ENCODE results near the gene FGF18. TPM values are rescaled to one million over a fixed set of nuclear protein-coding genes. Genes with fewer than 3 reads are reported as not detected.

Gene FGF18
- total and polyA plus RNA-seq, 8 donors, result 0.13 to 0.97 (median 0.36) TPM

DNA sequence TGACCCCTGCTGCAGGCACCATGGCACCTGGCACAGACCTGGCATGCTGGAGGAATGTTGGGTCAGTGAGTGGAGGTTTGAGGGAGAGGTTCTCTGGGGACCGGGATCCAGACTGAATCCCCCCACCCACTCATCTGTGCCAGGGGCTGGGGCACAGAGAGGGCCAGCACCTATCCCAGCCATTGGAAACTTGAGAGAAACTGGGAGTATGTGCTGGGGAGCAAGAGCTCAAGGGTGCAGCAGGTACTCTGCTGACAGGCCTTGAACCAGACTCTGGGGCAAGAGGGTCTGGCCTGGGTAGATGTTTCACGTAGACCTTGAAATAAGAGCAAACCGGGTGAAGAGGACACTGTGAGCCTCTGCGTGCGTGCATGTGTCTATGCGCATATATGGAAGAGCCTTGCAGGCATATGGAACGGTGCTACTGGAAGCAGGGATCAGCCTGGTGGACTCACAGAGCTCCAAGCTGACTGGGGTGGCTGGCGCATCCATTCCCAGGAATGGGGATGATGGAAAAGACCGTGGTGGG lies 8.8 kb downstream of the FGF18 start:
- no peak overlapping the region for H3K27ac ChIP-seq
- no peak for FAIRE-seq
- intact Hi-C loops (cut with DNase I), result loop anchor here in 2 of 3 donors (10.0 kb wide), 2 partner anchors 477 to 617 kb away; no protein-coding TSS in a partner anchor

DNA sequence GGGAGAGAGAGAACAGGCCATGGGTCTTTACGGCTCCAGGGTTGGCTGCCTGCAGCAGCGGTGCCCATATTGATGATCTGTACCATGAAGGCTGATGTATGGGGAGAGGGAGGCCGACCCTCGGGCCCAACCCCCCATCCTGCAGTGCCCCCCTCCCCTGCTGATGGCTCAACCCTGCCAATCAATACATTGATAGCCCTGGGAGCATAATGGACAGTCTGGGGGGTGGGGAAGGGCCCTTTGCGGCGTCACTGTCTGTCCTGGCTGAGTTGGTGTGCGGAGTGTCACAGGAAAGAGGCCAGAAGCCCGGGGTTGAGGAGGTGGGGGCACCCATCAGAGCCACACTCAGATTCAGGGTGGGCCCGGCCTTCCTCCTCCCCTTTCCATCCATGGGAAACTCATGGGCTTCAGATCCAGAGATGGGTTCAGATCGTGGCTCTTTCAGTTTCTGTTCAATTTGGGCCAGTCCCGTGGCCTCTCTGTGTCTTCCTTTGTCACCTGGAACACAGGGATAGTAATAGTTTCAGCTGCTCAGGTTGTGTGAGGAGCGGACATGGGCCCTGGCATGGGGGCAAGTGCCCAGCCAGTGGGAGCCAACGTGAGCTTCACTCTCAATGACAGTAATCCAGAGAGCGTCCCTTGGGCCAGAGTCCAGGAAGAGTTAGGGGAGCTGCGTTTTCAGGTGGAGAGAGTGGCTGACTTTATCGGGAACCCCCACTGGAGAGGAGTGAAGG lies 9.5 kb downstream of the FGF18 start:
- TF ChIP-seq, protein P1, sequence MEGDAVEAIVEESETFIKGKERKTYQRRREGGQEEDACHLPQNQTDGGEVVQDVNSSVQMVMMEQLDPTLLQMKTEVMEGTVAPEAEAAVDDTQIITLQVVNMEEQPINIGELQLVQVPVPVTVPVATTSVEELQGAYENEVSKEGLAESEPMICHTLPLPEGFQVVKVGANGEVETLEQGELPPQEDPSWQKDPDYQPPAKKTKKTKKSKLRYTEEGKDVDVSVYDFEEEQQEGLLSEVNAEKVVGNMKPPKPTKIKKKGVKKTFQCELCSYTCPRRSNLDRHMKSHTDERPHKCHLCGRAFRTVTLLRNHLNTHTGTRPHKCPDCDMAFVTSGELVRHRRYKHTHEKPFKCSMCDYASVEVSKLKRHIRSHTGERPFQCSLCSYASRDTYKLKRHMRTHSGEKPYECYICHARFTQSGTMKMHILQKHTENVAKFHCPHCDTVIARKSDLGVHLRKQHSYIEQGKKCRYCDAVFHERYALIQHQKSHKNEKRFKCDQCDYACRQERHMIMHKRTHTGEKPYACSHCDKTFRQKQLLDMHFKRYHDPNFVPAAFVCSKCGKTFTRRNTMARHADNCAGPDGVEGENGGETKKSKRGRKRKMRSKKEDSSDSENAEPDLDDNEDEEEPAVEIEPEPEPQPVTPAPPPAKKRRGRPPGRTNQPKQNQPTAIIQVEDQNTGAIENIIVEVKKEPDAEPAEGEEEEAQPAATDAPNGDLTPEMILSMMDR (IDR thresholded peaks at IDR 0.05), result no peak
- WGBS, 2 donors, result 87% methylated on average over 16 of the region's 16 CpGs
- no peaks in the 10 kb centered on the region for H3K27me3 ChIP-seq
- FAIRE-seq (no peak), ATAC-seq (no peak), DNase-seq (peak in 2 of 6 donors; percentile 1 to 39)
- H3K27ac ChIP-seq, result no peak overlapping the region
- H3K36me3 ChIP-seq, result no peaks in the 10 kb centered on the region
- H3K4me1 ChIP-seq, result peaks cover 0 to 6% (median 0%) of the 10 kb centered on the region in 3 donors
- intact Hi-C loops (cut with DNase I), result loop anchor here in 2 of 3 donors (10.0 kb wide), 2 partner anchors 476 to 616 kb away; no protein-coding TSS in a partner anchor
- no peak overlapping the region for H3K4me3 ChIP-seq
- H3K9me3 ChIP-seq, result no peaks in the 10 kb centered on the region

More for the DNA sequence above, 8.8 kb downstream of the FGF18 start:
- ATAC-seq, result no peak
- Histone ChIP-seq H3K4me3 (no peak overlapping the region), H3K36me3 (no peaks in the 10 kb centered on the region), H3K27me3 (no peaks in the 10 kb centered on the region), H3K4me1 (peaks cover 0 to 6% (median 0%) of the 10 kb centered on the region in 3 donors), H3K9me3 (no peaks in the 10 kb centered on the region)
- peak in 2 of 6 donors; percentile 0 to 20 for DNase-seq
- TF ChIP-seq, protein P1 (IDR thresholded peaks at IDR 0.05), result no peak
- 88 to 91% methylated on average over 9 of the region's 9 CpGs for WGBS, 2 donors

DNA sequence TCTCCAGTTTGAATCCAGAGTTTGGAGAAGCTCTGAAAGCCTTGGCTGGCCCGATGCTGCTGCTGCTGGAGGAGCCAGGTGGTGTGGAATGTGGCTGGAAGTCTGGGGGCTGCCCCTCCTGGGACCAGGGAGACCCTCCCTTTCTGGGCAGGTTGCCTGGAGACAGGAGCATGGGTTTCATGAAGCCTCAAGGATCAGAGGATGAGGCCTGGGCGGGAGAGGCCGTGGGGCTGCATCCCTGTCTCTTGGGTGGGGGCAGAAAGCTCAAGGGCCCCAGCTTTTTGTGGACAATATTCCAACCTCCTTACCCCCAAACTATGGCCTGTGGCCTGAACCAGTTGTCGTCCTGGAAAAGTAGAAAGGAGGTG lies 10.1 kb downstream of the FGF18 start:
- DNase-seq, result peak in 1 of 6 donors; percentile 30
- no peaks in the 10 kb centered on the region for H3K9me3 ChIP-seq
- H3K4me1 ChIP-seq, result peaks cover 0 to 6% (median 0%) of the 10 kb centered on the region in 3 donors
- no peaks in the 10 kb centered on the region for H3K36me3 ChIP-seq
- no peak for ATAC-seq
- TF ChIP-seq, protein P1 (IDR thresholded peaks at IDR 0.05), result no peak
- H3K27me3 ChIP-seq, result no peaks in the 10 kb centered on the region
- no peak overlapping the region for H3K4me3 ChIP-seq
- WGBS, 2 donors, result 88 to 92% methylated on average over 4 of the region's 4 CpGs
- intact Hi-C loops (cut with DNase I), result loop anchor here in 2 of 3 donors (10.0 kb wide), 2 partner anchors 475 to 615 kb away; no protein-coding TSS in a partner anchor
- no peak overlapping the region for H3K27ac ChIP-seq
- no peak for FAIRE-seq

DNA sequence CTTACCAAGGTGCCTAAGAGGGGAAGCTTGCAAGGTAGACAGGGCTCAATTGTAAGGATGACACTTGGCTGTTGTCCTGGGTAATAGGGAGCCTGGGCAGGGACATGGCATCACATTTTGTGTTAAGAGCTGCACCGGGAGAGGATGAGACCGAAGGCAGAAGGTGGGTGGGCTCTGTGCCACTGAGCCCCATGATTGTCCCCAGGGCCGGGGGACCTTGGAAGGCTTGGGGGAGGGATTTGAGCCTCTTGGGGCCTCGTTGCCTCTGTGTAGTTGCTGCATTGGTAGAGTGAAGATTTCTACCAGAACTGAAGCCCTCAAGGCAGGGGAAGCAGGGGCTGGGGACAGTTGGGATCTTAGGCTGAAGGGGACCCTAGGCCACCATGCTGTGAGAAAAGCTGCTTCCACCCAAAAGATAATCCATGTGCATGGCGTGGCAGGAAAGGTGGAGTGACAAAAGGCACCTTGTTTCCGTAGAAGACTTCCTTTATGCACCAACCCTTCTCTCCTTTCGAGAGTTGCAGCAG lies 11.9 kb downstream of the FGF18 start:
- no peak for ATAC-seq
- H3K36me3 ChIP-seq, result no peaks in the 10 kb centered on the region
- intact Hi-C loops (cut with DNase I), result no loop called here
- H3K9me3 ChIP-seq, result no peaks in the 10 kb centered on the region
- H3K27me3 ChIP-seq, result no peaks in the 10 kb centered on the region
- FAIRE-seq, result no peak
- H3K4me1 ChIP-seq, result peaks cover 2 to 7% (median 4%) of the 10 kb centered on the region in 3 donors
- no peak overlapping the region for H3K27ac ChIP-seq
- WGBS, 2 donors, result 86 to 89% methylated on average over 7 of the region's 7 CpGs
- peak in 1 of 6 donors; percentile 22 for DNase-seq
- H3K4me3 ChIP-seq, result no peak overlapping the region
- TF ChIP-seq, protein P1 (IDR thresholded peaks at IDR 0.05), result no peak
